Caco-2 (cell line): ENCODE data around the gene SIK3. TPM values are rescaled to one million over a fixed set of nuclear protein-coding genes. Genes with fewer than 3 reads are reported as not detected.

Source experiments
- BruUV-seq: library from RNA; stranded (reverse); fragments of 400-500 nt; replicated peaks from 2 replicates; lab custom pipeline; 2021; lab: Mats Ljungman, UMichigan
- CTCF ChIA-PET: fragments of 300-600 bp; sonication (Branson Sonifier 250); formaldehyde crosslinking; loops from one replicate; lab custom pipeline; 2022; ENCODE audit warnings: antibody characterized with exemption; lab: Charles Lee
- POLR2A ChIA-PET: fragments of 300-600 bp; sonication (Branson Sonifier 250); formaldehyde crosslinking; loops from one replicate; lab custom pipeline; 2022; ENCODE audit warnings: antibody characterized with exemption; lab: Charles Lee
- DNase-seq, 2 experiments: peaks; one replicate each; pipeline versions ENCODE4 v3.0.0 to v3.0.0-alpha.2; 2020 to 2022
- H3K27me3 ChIP-seq: replicated peaks from 2 replicates; pipeline ENCODE4 v1.6.0; 2011; ENCODE audit warnings: low read length; ENCODE audit not compliant: control insufficient read depth, insufficient read depth
- H3K36me3 ChIP-seq: 2 replicates; pipeline ENCODE4 v1.5.1; 2011; ENCODE audit warnings: low read length; ENCODE audit not compliant: control insufficient read depth, insufficient read depth
- H3K4me1 ChIP-seq: fragments of 250-450 bp; sonication (Bioruptor Pico); 2 replicates; pipeline ENCODE4 v1.5.1; 2020; ENCODE audit warnings: mild to moderate bottlenecking
- H3K4me3 ChIP-seq: 2 replicates; pipeline ENCODE4 v1.5.1; 2011; ENCODE audit warnings: low read depth, mild to moderate bottlenecking, control low read depth, low read length
- H3K9me3 ChIP-seq: fragments of 250-450 bp; sonication (Bioruptor Pico); 2 replicates; pipeline ENCODE4 v1.5.1; 2020; ENCODE audit warnings: mild to moderate bottlenecking, moderate library complexity
- H3K27ac Mint-ChIP-seq: one replicate; pipeline ENCODE4 v1.8.0; 2022; ENCODE audit warnings: mixed read lengths; ENCODE audit not compliant: unreplicated experiment
- H3K27me3 Mint-ChIP-seq: one replicate; pipeline ENCODE4 v1.8.0; 2022; ENCODE audit warnings: mixed read lengths; ENCODE audit not compliant: insufficient read depth, unreplicated experiment
- H3K36me3 Mint-ChIP-seq: one replicate; pipeline ENCODE4 v1.8.0; 2022; ENCODE audit warnings: mild to moderate bottlenecking, mixed read lengths; ENCODE audit not compliant: insufficient read depth, unreplicated experiment
- H3K4me1 Mint-ChIP-seq: one replicate; pipeline ENCODE4 v1.8.0; 2022; ENCODE audit warnings: low read depth, mixed read lengths; ENCODE audit not compliant: unreplicated experiment
- H3K4me3 Mint-ChIP-seq: one replicate; pipeline ENCODE4 v1.8.0; 2022; ENCODE audit warnings: mild to moderate bottlenecking, moderate library complexity, mixed read lengths; ENCODE audit not compliant: unreplicated experiment
- H3K9me3 Mint-ChIP-seq: one replicate; pipeline ENCODE4 v1.8.0; 2022; ENCODE audit warnings: mixed read lengths; ENCODE audit not compliant: unreplicated experiment
- intact Hi-C: fragments of 100-400 bp; cut with micrococcal nuclease; formaldehyde crosslinking; loops from one replicate; pipeline ENCODE4 v1.10.0; 2022; ENCODE audit not compliant: unreplicated experiment
- total RNA-seq: library from RNA; stranded (reverse); gene quantifications from 2 replicates; pipeline ENCODE4 v1.2.3, GENCODE V29; 2022
- TF ChIP-seq, protein P1 (sequence below), 2 experiments: fragments of 200-600 bp in 1 of 2; IDR thresholded peaks; 1 replicate in 1 of 2; 2 replicates in 1 of 2; pipeline versions ENCODE4 v1.5.1 to v1.8.0; 2011 to 2022; ENCODE audit warnings: antibody characterized with exemption in 1 of 2, control low read depth in 1 of 2, inconsistent platforms in 1 of 2, low read depth in 1 of 2, low read length in 1 of 2, mild to moderate bottlenecking in 1 of 2, moderate library complexity in 1 of 2; ENCODE audit not compliant: insufficient read depth in 1 of 2, severe bottlenecking in 1 of 2, unreplicated experiment in 1 of 2

Gene SIK3
- total RNA-seq, 1 experiment from 2014 or later = 65.7 TPM

DNA sequence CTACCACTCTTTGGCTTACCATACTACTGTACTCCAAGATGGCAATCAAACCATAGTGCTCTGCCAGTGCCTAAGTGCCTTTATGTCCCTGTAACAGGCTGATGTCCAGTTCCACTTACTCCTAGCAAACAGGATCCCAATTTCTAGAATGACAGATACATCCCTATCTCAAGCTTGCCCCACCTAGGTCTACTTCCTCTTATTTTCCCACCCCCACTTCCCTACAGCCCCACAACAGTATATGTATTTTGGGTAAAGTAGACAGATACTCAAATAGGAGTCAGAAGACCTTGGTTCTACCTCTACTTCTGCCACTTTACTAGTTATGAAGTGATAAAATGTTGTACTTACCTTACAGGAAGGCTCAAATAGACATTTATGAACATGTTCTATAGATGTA, 24.1 kb downstream of the SIK3 start:
- Mint-ChIP-seq H3K9me3 (no peaks in the 10 kb centered on the region), H3K27ac (peak overlapping the region; percentile 28), H3K36me3 (no peaks in the 10 kb centered on the region), H3K4me3 (no peak overlapping the region), H3K4me1 (peaks cover 56% of the 10 kb centered on the region), H3K27me3 (no peaks in the 10 kb centered on the region)
- H3K27me3 ChIP-seq = no peaks in the 10 kb centered on the region
- CTCF ChIA-PET = no interaction called here
- TF ChIP-seq, protein P1, sequence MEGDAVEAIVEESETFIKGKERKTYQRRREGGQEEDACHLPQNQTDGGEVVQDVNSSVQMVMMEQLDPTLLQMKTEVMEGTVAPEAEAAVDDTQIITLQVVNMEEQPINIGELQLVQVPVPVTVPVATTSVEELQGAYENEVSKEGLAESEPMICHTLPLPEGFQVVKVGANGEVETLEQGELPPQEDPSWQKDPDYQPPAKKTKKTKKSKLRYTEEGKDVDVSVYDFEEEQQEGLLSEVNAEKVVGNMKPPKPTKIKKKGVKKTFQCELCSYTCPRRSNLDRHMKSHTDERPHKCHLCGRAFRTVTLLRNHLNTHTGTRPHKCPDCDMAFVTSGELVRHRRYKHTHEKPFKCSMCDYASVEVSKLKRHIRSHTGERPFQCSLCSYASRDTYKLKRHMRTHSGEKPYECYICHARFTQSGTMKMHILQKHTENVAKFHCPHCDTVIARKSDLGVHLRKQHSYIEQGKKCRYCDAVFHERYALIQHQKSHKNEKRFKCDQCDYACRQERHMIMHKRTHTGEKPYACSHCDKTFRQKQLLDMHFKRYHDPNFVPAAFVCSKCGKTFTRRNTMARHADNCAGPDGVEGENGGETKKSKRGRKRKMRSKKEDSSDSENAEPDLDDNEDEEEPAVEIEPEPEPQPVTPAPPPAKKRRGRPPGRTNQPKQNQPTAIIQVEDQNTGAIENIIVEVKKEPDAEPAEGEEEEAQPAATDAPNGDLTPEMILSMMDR (IDR thresholded peaks at IDR 0.05; ENCODE audit: insufficient read depth in 1 of 2, low read depth in 1 of 2, low read length in 1 of 2, severe bottlenecking in 1 of 2, unreplicated experiment in 1 of 2) = no peak
- H3K4me3 ChIP-seq = no peak overlapping the region
- no peaks in the 10 kb centered on the region for H3K36me3 ChIP-seq
- POLR2A ChIA-PET = interaction anchor here (0.6 kb wide), 1 partner anchor 72 kb away, joined by 8 read pairs; no protein-coding TSS in a partner anchor
- peaks cover 75% of the 10 kb centered on the region for H3K4me1 ChIP-seq
- DNase-seq = no peak
- no TSS peak for BruUV-seq
- no peaks in the 10 kb centered on the region for H3K9me3 ChIP-seq
- intact Hi-C loops = no loop called here

- no peaks in the 10 kb centered on the region for H3K27me3 Mint-ChIP-seq
- no peak overlapping the region for H3K4me3 ChIP-seq
- H3K27me3 ChIP-seq = no peaks in the 10 kb centered on the region
- ChIA-PET POLR2A (interaction anchor here (0.5 to 0.6 kb wide), 3 partner anchors 13 to 71 kb away, joined by 3 to 8 read pairs (median 3); no protein-coding TSS in a partner anchor), CTCF (interaction anchor here (1.1 kb wide), 1 partner anchor 23 kb away, joined by 3 read pairs; no protein-coding TSS in a partner anchor)
- DNase-seq = no peak
- no peaks in the 10 kb centered on the region for H3K36me3 ChIP-seq
- peaks cover 73% of the 10 kb centered on the region for H3K4me1 ChIP-seq
- H3K4me3 Mint-ChIP-seq = no peak overlapping the region
- peaks cover 61% of the 10 kb centered on the region for H3K4me1 Mint-ChIP-seq
- no peaks in the 10 kb centered on the region for H3K36me3 Mint-ChIP-seq
- TF ChIP-seq, protein P1 (IDR thresholded peaks at IDR 0.05; ENCODE audit: insufficient read depth in 1 of 2, low read depth in 1 of 2, low read length in 1 of 2, severe bottlenecking in 1 of 2, unreplicated experiment in 1 of 2) = no peak
- intact Hi-C loops = loop anchor here (2.0 kb wide), 1 partner anchor 13 kb away; no protein-coding TSS in a partner anchor
- peak overlapping the region; percentile 28 for H3K27ac Mint-ChIP-seq
- H3K9me3 Mint-ChIP-seq = no peaks in the 10 kb centered on the region
- H3K9me3 ChIP-seq = no peaks in the 10 kb centered on the region
- BruUV-seq = no TSS peak
These were observed 24.7 kb downstream of the SIK3 start for GRCh38 chr11:117073539-117073938.

- BruUV-seq = no TSS peak
- H3K27me3 Mint-ChIP-seq = no peaks in the 10 kb centered on the region
- TF ChIP-seq, protein P1 (IDR thresholded peaks at IDR 0.05; ENCODE audit: insufficient read depth in 1 of 2, low read depth in 1 of 2, low read length in 1 of 2, severe bottlenecking in 1 of 2, unreplicated experiment in 1 of 2) = no peak
- H3K9me3 Mint-ChIP-seq = no peaks in the 10 kb centered on the region
- no peaks in the 10 kb centered on the region for H3K36me3 ChIP-seq
- CTCF ChIA-PET = interaction anchor here (1.1 kb wide), 1 partner anchor 24 kb away, joined by 3 read pairs; no protein-coding TSS in a partner anchor
- intact Hi-C loops = loop anchor here (1.0 to 2.0 kb wide), 2 partner anchors 14 to 264 kb away; no protein-coding TSS in a partner anchor
- no peaks in the 10 kb centered on the region for H3K27me3 ChIP-seq
- H3K36me3 Mint-ChIP-seq = no peaks in the 10 kb centered on the region
- peak overlapping the region; percentile 28 for H3K27ac Mint-ChIP-seq
- no peaks in the 10 kb centered on the region for H3K9me3 ChIP-seq
- H3K4me1 Mint-ChIP-seq = peaks cover 57% of the 10 kb centered on the region
- H3K4me3 ChIP-seq = no peak overlapping the region
- H3K4me1 ChIP-seq = peaks cover 68% of the 10 kb centered on the region
- POLR2A ChIA-PET = interaction anchor here (0.5 to 0.6 kb wide), 2 partner anchors 14 to 69 kb away, joined by 3 read pairs; no protein-coding TSS in a partner anchor
- no peak overlapping the region for H3K4me3 Mint-ChIP-seq
- peak in 1 of 2 experiments; percentile 78 for DNase-seq
These were observed 25.4 kb downstream of the SIK3 start for GRCh38 chr11:117072517-117073461.
